Kasumi-1 (cell line): ENCODE data around the gene CENPF.
"Not testable (repeated sequence)": the region's sequence is repeated elsewhere in the genome, so short reads cannot be mapped to it uniquely, and the experiment has no call there.

Experiments
- DNase-seq, 2 experiments: peaks; one replicate each; lab custom pipeline; 2025; lab: John Stamatoyannopoulos, UW

CENPF gene

GRCh38 chr1:214584805-214585766 lies 17.9 kb upstream of the CENPF start:
- peak; percentile 79 to 88 for DNase-seq

- DNase-seq = no peak
Measured at GRCh38 chr1:214586621-214587020, 16.4 kb upstream of the CENPF start.

GRCh38 chr1:214587165-214587564 lies 15.8 kb upstream of the CENPF start:
- DNase-seq = no peak

GRCh38 chr1:214588963-214589597 lies 13.9 kb upstream of the CENPF start:
- no peak for DNase-seq

- no peak for DNase-seq
Measured at GRCh38 chr1:214590696-214591095, 12.3 kb upstream of the CENPF start.

GRCh38 chr1:214591918-214592317 lies 11.1 kb upstream of the CENPF start:
- not testable (repeated sequence) for DNase-seq

- no peak for DNase-seq
Measured at GRCh38 chr1:214593158-214593557, 9.8 kb upstream of the CENPF start.

- DNase-seq = peak; percentile 28 to 37
Measured at GRCh38 chr1:214603819-214604252, 841 bp downstream of the CENPF start.

- DNase-seq = no peak
Measured at GRCh38 chr1:214604523-214604922, 1.5 kb downstream of the CENPF start.

GRCh38 chr1:214605484-214605883 lies 2.5 kb downstream of the CENPF start:
- not testable (repeated sequence) for DNase-seq

- not testable (repeated sequence) for DNase-seq
Measured at GRCh38 chr1:214605933-214606925, 3.2 kb downstream of the CENPF start.

- DNase-seq = not testable (repeated sequence)
Measured at GRCh38 chr1:214607492-214608215, 4.7 kb downstream of the CENPF start.

GRCh38 chr1:214608216-214608783 lies 5.3 kb downstream of the CENPF start:
- DNase-seq = not testable (repeated sequence)

GRCh38 chr1:214608817-214609216 lies 5.8 kb downstream of the CENPF start:
- not testable (repeated sequence) for DNase-seq

GRCh38 chr1:214609692-214610091 lies 6.7 kb downstream of the CENPF start:
- no peak for DNase-seq

GRCh38 chr1:214610136-214610535 lies 7.1 kb downstream of the CENPF start:
- DNase-seq = not testable (repeated sequence)

- DNase-seq = no peak
Measured at GRCh38 chr1:214615109-214615508, 12.1 kb downstream of the CENPF start.

GRCh38 chr1:214615871-214616270 lies 12.9 kb downstream of the CENPF start:
- DNase-seq = no peak

GRCh38 chr1:214617246-214617645 lies 14.3 kb downstream of the CENPF start:
- no peak for DNase-seq

GRCh38 chr1:214617843-214618242 lies 14.8 kb downstream of the CENPF start:
- DNase-seq = no peak

- DNase-seq = no peak
Measured at GRCh38 chr1:214621236-214621635, 18.2 kb downstream of the CENPF start.
